Loucy (cell line): ENCODE results near the gene ACACB.

Source experiments
- CTCF ChIP-seq: fragments of 200-600 bp; sonication (generic); conservative IDR thresholded peaks from 2 replicates; pipeline ENCODE4 v1.5.1; 2014; ENCODE audit warnings: mild to moderate bottlenecking, antibody characterized with exemption, low read length
- EZH2phosphoT487 ChIP-seq: fragments of 200-600 bp; IDR thresholded peaks from 2 replicates; pipeline ENCODE4 v1.6.1; 2018; ENCODE audit warnings: antibody characterized with exemption, mild to moderate bottlenecking, moderate library complexity, borderline replicate concordance

- TF ChIP-seq CTCF (no peak), EZH2phosphoT487 (no peak)
These were observed 119.9 kb downstream of the ACACB start for GRCh38 chr12:109236257-109236656.
